GM12892 (cell line): ENCODE results near the gene MCCC1.

Experiments
- POLR2A ChIP-seq: IDR thresholded peaks from 2 replicates; pipeline ENCODE4 v1.6.1; 2011; ENCODE audit warnings: low read depth, low read length, control low read depth
- POLR2AphosphoS5 ChIP-seq: IDR thresholded peaks from 2 replicates; pipeline ENCODE4 v1.6.1; 2011; ENCODE audit warnings: low read depth, low read length, control low read depth
- TAF1 ChIP-seq: IDR thresholded peaks from 2 replicates; pipeline ENCODE4 v1.6.1; 2011; ENCODE audit warnings: low read depth, mild to moderate bottlenecking, control low read depth, low read length, borderline replicate concordance

- TF ChIP-seq POLR2AphosphoS5 (no peak), POLR2A (no peak), TAF1 (no peak)
Measured at GRCh38 chr3:183144363-183144762, 45.1 kb upstream of the MCCC1 start.
